Activated naive CD4-positive, alpha-beta T cell treated with anti-CD3 and anti-CD28 coated beads, Interleukin-2, amount 10 ng/mL, durations not matched to agents 7 days and 5 days (primary cell): ENCODE measurements around the gene UGT2A2.
A peak's percentile ranks its signal among the peaks of the same experiment; 100 is the strongest.
"Not testable (repeated sequence)": the region's sequence is repeated elsewhere in the genome, so short reads cannot be mapped to it uniquely, and the experiment has no call there.

Experiments
- CTCF ChIA-PET: fragments of 350-600 bp; sonication (Branson Sonifier 250); formaldehyde crosslinking; loops from one replicate; lab custom pipeline; 2021; ENCODE audit warnings: antibody characterized with exemption; lab: Charles Lee
- DNase-seq: peaks from one replicate; pipeline ENCODE4 v3.0.0-alpha.2; 2020
- H3K27ac Mint-ChIP-seq: one replicate; pipeline ENCODE4 v1.8.0; 2021; ENCODE audit warnings: mild to moderate bottlenecking, moderate library complexity, mixed read lengths
- H3K27me3 Mint-ChIP-seq: one replicate; pipeline ENCODE4 v1.8.0; 2021; ENCODE audit warnings: mild to moderate bottlenecking, mixed read lengths
- H3K36me3 Mint-ChIP-seq: one replicate; pipeline ENCODE4 v1.8.0; 2021; ENCODE audit warnings: mixed read lengths
- H3K4me1 Mint-ChIP-seq: one replicate; pipeline ENCODE4 v1.8.0; 2021; ENCODE audit warnings: mixed read lengths
- H3K4me3 Mint-ChIP-seq: one replicate; pipeline ENCODE4 v1.8.0; 2021; ENCODE audit warnings: mild to moderate bottlenecking, moderate library complexity, mixed read lengths
- H3K9me3 Mint-ChIP-seq: one replicate; pipeline ENCODE4 v1.8.0; 2021; ENCODE audit warnings: mixed read lengths

The UGT2A2 gene

DNA sequence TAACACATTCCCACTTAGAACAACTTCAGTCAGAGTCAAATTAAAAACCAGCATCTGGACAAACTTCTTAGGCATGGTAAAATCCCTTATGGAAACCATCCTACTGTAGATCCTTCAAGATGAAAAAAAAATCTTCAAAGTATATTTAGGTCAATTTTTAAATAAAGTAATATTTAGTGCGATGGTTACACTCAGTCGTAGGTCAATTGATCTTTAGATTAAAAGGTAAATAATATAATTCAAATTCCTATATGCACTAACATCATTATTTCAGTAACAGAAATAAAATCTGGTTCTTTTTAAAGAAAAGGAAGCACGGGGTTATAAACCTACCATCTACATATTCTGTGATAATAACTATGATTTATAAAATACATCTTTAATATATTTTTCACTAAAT lies at the start of gene UGT2A2:
TSS of gene UGT2A2 (minus strand) at position 101 of the 400 bp plus-strand sequence. CDS start at position 99, 2 bp downstream.
- Mint-ChIP-seq H3K27me3 (no peaks in the 10 kb centered on the region), H3K9me3 (no peaks in the 10 kb centered on the region), H3K4me1 (no peaks in the 10 kb centered on the region), H3K4me3 (no peak within 1 kb of the TSS), H3K36me3 (no peaks in the 10 kb centered on the region), H3K27ac (no peak within 1 kb of the TSS)
- CTCF ChIA-PET: no interaction called here
- DNase-seq: no peak

DNA sequence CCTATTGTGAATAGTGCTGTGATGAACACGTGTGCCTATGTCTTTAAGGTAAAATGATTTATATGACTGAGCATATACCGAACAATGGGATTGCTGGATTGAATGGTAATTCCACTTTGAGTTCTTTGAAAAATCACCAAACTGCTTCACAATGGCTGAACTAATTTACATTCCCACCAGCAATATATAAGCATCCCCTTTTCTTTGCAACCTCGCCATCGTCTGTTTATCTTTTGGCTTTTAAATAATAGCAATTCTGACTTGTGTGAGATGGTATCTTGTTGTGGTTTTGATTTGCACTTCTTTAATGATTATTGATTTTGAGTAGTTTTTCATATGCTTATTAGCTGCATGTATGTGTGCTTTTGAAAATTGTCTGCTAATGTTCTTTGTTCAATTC lies 45.4 kb upstream of the UGT2A2 start:
- H3K27me3 Mint-ChIP-seq: no peaks in the 10 kb centered on the region
- peaks cover 2% of the 10 kb centered on the region for H3K4me1 Mint-ChIP-seq
- no peak overlapping the region for H3K4me3 Mint-ChIP-seq
- no peak overlapping the region for H3K27ac Mint-ChIP-seq
- no peak for DNase-seq
- CTCF ChIA-PET: interaction anchor here (0.9 kb wide), 1 partner anchor 196 kb away, joined by 3 read pairs; no protein-coding TSS in a partner anchor
- no peaks in the 10 kb centered on the region for H3K36me3 Mint-ChIP-seq
- no peaks in the 10 kb centered on the region for H3K9me3 Mint-ChIP-seq

DNA sequence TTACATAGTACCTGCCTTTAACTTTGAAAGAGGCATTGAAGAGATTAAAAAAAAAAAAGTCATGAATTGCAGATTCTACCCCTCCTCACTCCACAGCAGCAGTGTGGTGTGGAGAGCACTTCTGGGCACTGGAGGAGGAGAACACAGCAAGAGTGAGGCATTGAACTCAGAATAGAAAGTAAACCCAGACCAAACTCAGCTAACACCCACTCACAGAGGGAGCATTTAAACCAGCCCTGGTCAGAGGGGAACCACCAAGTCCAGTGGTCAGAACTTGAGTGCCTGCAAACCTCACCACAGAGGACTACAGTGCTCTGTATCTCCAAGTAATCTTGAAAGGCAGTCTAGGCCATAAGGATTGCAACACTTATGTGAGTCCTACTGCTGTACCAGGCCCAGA lies 29.2 kb upstream of the UGT2A2 start:
- CTCF ChIA-PET: no interaction called here
- Mint-ChIP-seq H3K4me1 (no peaks in the 10 kb centered on the region), H3K9me3 (peaks cover 2% of the 10 kb centered on the region), H3K4me3 (no peak overlapping the region), H3K36me3 (no peaks in the 10 kb centered on the region), H3K27me3 (peaks cover 4% of the 10 kb centered on the region), H3K27ac (no peak overlapping the region)
- no peak for DNase-seq

DNA sequence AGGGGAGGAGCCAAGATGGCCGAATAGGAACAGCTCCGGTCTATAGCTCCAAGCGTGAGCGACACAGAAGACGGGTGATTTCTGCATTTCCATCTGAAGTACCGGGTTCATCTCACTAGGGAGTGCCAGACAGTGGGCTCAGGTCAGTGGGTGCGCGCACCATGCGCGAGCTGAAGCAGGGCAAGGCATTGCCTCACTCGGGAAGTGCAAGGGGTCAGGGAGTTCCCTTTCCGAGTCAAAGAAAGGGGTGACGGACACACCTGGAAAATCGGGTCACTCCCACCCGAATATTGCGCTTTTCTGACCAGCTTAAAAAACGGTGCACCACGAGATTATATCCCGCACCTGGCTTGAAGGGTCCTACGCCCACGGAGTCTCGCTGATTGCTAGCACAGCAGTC lies 24.6 kb upstream of the UGT2A2 start:
- H3K4me3 Mint-ChIP-seq, H3K36me3 Mint-ChIP-seq, CTCF ChIA-PET, H3K27me3 Mint-ChIP-seq, H3K27ac Mint-ChIP-seq, DNase-seq: not testable (repeated sequence)
- Mint-ChIP-seq H3K9me3 (peaks cover 14% of the 10 kb centered on the region), H3K4me1 (peaks cover 17% of the 10 kb centered on the region)

DNA sequence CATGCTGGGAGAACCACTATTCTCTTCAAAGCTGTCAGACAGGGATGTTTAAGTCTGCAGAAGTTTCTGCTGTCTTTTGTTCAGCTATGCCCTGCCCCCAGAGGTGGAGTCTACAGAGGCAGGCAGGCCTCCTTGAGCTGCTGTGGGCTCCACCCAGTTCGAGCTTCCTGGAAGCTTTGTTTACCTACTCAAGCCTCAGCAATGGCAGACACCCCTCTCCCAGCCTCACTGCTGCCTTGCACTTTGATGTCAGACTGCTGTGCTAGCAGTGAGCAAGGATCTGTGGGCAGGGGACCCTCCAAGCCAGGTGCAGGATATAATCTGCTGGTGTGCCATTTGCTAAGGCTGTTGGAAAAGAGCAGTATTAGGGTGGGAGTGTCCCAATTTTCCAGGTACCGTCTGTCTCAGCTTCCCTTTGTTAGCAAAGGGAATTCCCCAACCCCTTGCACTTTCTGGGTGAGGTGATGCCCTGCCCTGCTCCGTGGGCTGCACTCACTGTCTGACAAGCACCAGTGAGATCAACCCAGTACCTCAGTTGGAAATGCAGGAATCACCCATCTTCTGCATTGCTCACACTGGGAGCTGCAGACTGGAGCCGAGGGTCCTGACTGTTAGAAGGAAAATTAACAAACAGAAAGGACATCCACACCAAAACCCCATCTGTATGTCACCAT lies 21.8 kb upstream of the UGT2A2 start:
- peak; percentile 54 for DNase-seq
- H3K4me3 Mint-ChIP-seq, H3K27me3 Mint-ChIP-seq, CTCF ChIA-PET, H3K36me3 Mint-ChIP-seq: not testable (repeated sequence)
- peaks cover 14% of the 10 kb centered on the region for H3K9me3 Mint-ChIP-seq
- peaks cover 17% of the 10 kb centered on the region for H3K4me1 Mint-ChIP-seq
- peak overlapping the region; percentile 58 for H3K27ac Mint-ChIP-seq

DNA sequence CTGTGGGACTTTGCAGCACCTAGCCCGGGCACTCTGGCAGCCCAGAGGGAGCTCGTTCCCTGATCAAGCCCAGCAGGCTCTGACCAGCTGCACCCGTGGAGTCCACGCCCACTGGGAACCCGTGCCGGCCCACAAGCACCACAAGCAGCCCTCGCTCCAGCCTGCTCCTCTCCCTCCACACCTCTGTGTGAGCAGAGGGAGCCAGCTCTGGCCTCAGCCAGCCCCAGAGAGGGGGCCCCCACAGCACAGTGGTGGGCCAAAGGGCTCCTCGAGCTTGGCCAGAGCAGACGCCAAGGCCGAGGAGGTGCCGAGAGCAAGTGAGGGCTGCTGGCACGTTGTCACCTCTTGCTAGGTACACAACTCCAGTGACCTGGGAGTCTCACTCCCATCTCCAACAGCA lies 18.7 kb upstream of the UGT2A2 start:
- CTCF ChIA-PET: interaction anchor here (1.3 kb wide), 1 partner anchor 165 kb away, joined by 7 read pairs; no protein-coding TSS in a partner anchor
- peaks cover 9% of the 10 kb centered on the region for H3K9me3 Mint-ChIP-seq
- no peak overlapping the region for H3K27ac Mint-ChIP-seq
- H3K27me3 Mint-ChIP-seq: no peaks in the 10 kb centered on the region
- H3K4me3 Mint-ChIP-seq: no peak overlapping the region
- H3K36me3 Mint-ChIP-seq: peaks cover 3% of the 10 kb centered on the region
- DNase-seq: no peak
- H3K4me1 Mint-ChIP-seq: peaks cover 17% of the 10 kb centered on the region

DNA sequence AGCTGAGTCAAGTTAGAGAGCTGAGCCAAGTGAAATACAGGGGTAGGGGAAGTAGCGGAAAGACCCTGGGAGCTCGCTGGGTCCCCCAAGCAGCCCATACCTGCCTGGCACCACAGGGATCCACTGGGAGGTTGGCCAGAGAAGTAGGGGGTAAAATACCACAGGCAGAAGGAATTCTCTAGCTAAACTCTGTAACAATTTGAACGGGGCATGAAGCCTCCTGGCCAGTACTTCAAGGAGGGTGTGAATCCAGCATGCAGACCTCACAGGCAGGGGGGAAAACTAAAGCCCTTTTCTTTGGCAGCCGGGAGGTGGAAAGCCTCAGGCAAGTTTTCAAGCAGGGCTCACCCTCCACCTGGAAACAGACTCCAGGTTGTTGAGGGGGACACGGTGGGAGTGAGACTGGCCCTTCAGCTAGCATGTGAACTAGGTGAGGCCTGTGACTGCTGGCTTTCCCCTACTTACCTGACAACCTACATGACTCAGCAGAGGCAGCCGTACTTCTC lies 17.3 kb upstream of the UGT2A2 start:
- no peak overlapping the region for H3K4me3 Mint-ChIP-seq
- no peak overlapping the region for H3K27ac Mint-ChIP-seq
- no peaks in the 10 kb centered on the region for H3K9me3 Mint-ChIP-seq
- no peaks in the 10 kb centered on the region for H3K27me3 Mint-ChIP-seq
- peaks cover 14% of the 10 kb centered on the region for H3K4me1 Mint-ChIP-seq
- CTCF ChIA-PET: no interaction called here
- no peak for DNase-seq
- peaks cover 2% of the 10 kb centered on the region for H3K36me3 Mint-ChIP-seq

DNA sequence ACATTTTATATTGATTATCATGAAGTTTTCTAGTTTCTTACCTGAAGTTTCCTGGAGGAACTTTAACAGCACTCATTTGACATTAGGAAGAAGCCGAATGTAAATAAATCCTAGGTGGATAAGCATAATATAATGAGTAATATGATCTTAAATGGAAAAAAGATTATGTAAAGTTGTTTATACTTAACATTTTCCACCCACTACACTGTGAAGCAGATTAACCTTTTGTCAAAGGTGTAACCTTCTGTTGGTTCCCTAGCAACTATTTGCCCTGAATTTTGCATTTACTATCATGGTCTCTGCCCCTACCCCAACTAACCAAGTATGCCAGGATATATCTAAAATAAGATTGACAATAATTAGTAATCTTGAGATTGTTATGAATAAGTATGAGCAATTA lies 13.7 kb upstream of the UGT2A2 start, which contains the start of gene UGT2A1:
TSS of gene UGT2A1 (minus strand) at position 101 of the 400 bp plus-strand sequence. CDS start 5,603 bp downstream, outside the sequence.
- H3K36me3 Mint-ChIP-seq: no peaks in the 10 kb centered on the region
- H3K27me3 Mint-ChIP-seq: no peaks in the 10 kb centered on the region
- H3K4me1 Mint-ChIP-seq: no peaks in the 10 kb centered on the region
- H3K4me3 Mint-ChIP-seq: no peak within 1 kb of the TSS
- no peaks in the 10 kb centered on the region for H3K9me3 Mint-ChIP-seq
- H3K27ac Mint-ChIP-seq: no peak within 1 kb of the TSS
- no peak for DNase-seq
- CTCF ChIA-PET: no interaction called here

DNA sequence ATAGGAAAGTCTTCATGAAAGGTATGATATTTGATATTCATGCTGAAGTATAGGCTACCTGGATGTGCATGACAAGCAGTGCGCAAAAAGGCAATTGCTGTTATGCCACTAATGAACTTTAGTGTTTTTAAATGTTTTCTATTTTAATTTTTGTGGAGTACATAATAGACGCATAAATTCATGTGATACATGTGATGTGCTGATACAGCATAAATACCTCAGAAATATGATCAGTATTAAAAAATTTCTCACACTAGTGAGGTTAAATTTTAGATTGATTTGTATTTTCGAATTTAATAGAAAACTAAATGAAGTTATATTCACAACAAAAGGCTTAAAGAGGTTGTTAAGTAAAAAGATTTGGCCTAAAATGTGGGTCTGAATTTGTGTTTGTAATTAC lies 11.4 kb upstream of the UGT2A2 start:
- no peaks in the 10 kb centered on the region for H3K36me3 Mint-ChIP-seq
- no peaks in the 10 kb centered on the region for H3K4me1 Mint-ChIP-seq
- CTCF ChIA-PET: no interaction called here
- no peak for DNase-seq
- no peak overlapping the region for H3K27ac Mint-ChIP-seq
- H3K4me3 Mint-ChIP-seq: no peak overlapping the region
- H3K27me3 Mint-ChIP-seq: no peaks in the 10 kb centered on the region
- H3K9me3 Mint-ChIP-seq: no peaks in the 10 kb centered on the region

DNA sequence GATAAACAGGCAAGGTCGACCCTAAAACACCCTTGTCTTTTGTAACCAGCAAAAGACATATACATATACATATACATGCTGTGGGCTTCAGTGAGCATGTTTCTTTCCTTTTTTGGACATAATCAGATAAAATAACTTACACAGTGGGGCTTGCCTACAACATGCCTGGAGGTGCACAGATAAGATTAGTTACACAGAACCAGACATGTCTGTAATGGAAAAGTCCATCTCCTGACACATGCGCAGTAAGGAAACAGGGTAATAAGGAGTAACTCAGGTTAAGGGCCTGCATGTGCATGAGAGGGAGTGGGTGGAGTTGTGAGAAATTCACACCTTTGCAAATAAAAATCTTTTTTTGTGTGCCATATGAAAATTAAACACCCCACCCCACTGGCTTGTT lies 10.2 kb upstream of the UGT2A2 start:
- Mint-ChIP-seq H3K4me3 (no peak overlapping the region), H3K27ac (no peak overlapping the region), H3K27me3 (no peaks in the 10 kb centered on the region), H3K36me3 (no peaks in the 10 kb centered on the region), H3K9me3 (no peaks in the 10 kb centered on the region), H3K4me1 (no peaks in the 10 kb centered on the region)
- CTCF ChIA-PET: no interaction called here
- DNase-seq: no peak

DNA sequence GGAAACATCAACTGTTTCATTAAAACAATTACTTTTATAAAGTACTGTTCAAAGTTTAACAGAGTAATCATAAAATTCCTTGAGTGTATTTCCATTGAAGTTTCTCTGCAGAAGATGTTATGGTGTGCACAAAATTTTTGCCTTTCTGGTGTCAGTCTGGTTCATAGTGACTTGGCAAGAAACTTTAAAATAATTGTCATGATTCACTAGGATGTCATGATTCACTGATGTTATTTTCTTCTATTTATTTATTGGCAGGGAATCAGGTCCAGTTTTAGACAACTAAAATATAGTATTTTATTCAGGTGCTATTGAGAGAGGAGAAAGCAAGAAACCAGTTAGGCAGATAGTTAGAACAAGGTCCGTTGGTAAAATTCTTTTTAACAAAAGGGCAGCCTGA lies 9.8 kb upstream of the UGT2A2 start:
- Mint-ChIP-seq H3K27ac (no peak overlapping the region), H3K36me3 (no peaks in the 10 kb centered on the region), H3K27me3 (no peaks in the 10 kb centered on the region), H3K4me1 (no peaks in the 10 kb centered on the region), H3K4me3 (no peak overlapping the region), H3K9me3 (no peaks in the 10 kb centered on the region)
- CTCF ChIA-PET: no interaction called here
- DNase-seq: no peak

DNA sequence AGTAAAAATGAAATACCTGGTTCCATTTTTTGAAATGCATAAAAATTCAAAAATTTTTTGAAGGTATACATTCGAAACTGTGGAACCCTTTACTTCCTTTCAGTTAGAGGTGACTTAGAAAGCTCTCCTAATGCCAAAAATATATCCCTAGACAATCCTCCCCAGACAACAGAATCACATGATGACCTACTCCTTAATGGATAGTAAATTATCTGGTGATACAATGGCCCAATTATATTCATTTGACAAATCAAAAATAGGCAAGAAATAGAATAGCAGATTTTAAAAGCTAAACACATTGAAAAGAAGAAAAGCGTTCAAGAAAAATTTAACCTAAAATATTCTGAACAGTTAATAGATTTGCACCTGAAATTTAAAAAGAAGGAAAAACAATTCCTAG lies 3.5 kb upstream of the UGT2A2 start:
- Mint-ChIP-seq H3K27me3 (no peaks in the 10 kb centered on the region), H3K4me1 (no peaks in the 10 kb centered on the region), H3K36me3 (no peaks in the 10 kb centered on the region), H3K9me3 (no peaks in the 10 kb centered on the region), H3K27ac (no peak overlapping the region), H3K4me3 (no peak overlapping the region)
- no peak for DNase-seq
- CTCF ChIA-PET: interaction anchor here (0.6 kb wide), 1 partner anchor 253 kb away, joined by 3 read pairs; no protein-coding TSS in a partner anchor

DNA sequence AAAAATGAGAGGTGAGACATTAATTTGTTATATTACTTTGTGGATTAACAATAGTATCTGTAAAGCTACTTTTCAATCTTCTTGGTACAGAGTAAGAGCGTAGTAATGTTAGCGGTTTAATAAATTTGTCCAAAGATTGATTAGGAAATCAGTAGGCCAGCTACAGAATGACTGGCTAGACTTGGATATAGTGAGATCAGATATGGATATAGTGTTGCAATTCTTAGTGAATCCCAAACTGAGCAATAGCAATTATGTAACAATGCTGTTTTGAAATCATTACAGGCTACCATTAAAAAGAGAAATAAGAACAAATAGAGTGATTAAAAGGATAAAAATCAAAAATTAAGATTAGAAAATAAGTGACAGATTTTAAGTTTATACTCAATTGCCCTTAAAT lies 847 bp upstream of the UGT2A2 start:
- Mint-ChIP-seq H3K36me3 (no peaks in the 10 kb centered on the region), H3K4me1 (no peaks in the 10 kb centered on the region), H3K27ac (no peak overlapping the region), H3K27me3 (no peaks in the 10 kb centered on the region), H3K9me3 (no peaks in the 10 kb centered on the region), H3K4me3 (no peak overlapping the region)
- DNase-seq: no peak
- CTCF ChIA-PET: no interaction called here

DNA sequence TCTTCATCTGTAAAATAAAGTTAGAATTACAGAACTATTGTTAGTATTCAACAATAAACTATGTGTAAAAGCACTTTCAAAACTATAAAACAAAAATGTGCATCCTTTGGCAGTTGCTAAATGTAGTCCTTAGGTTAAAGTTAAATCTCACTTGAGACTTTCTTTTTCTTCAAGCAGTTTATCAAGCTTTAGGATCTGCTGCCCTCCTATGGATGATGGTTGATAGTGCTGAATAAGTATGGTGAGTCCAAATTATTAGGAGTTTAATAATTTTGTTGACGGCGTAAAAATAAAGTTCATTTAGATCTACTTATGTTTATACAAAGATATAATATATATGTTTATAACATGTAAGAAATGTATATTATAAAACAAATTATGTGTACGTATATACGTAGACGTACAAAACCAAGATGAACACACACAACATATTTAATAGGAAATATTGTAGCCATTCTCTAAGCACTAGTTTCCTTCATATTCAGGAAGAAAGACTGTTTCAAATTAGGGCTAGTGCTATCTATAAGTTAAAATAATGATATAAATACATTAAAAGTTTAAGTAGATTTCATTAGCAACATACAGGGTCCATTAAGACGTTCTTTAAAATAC lies 22.3 kb downstream of the UGT2A2 start:
- Mint-ChIP-seq H3K27me3 (no peaks in the 10 kb centered on the region), H3K36me3 (no peaks in the 10 kb centered on the region), H3K4me1 (no peaks in the 10 kb centered on the region), H3K4me3 (no peak overlapping the region), H3K9me3 (peaks cover 3% of the 10 kb centered on the region), H3K27ac (no peak overlapping the region)
- CTCF ChIA-PET: no interaction called here
- DNase-seq: no peak

DNA sequence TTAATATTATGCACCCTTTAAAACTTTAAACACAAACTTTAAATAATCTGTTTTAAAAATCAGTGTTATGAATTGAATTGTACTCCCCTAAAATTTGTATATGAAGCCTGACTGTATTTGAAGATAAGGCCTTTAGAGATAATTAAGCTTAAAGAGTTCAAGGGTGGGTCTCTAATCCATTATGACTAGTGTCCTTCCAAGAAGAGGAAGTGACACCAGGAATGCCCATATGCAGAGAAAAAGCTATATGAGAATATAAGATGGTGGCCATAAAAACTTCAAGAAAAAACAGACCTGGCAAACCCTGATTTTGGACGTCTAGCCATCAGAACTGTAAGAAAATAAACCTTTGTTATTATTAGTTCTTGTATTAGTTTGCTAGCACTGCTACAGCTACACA lies 29.0 kb downstream of the UGT2A2 start:
- CTCF ChIA-PET: no interaction called here
- H3K9me3 Mint-ChIP-seq: peaks cover 1% of the 10 kb centered on the region

More for the DNA sequence above, 29.0 kb downstream of the UGT2A2 start:
- H3K27ac Mint-ChIP-seq: no peak overlapping the region
- H3K4me1 Mint-ChIP-seq: no peaks in the 10 kb centered on the region
- H3K36me3 Mint-ChIP-seq: no peaks in the 10 kb centered on the region
- no peak for DNase-seq
- no peak overlapping the region for H3K4me3 Mint-ChIP-seq
- H3K27me3 Mint-ChIP-seq: no peaks in the 10 kb centered on the region
